ENCODE measurements around the gene RAB31. TPM values are rescaled to one million over a fixed set of nuclear protein-coding genes. Genes with fewer than 3 reads are reported as not detected.
A peak's percentile ranks its signal among the peaks of the same experiment; 100 is the strongest.

The RAB31 gene
- total RNA-seq, 2 donors from 2014 or later, result 0.36 to 0.99 TPM

DNA sequence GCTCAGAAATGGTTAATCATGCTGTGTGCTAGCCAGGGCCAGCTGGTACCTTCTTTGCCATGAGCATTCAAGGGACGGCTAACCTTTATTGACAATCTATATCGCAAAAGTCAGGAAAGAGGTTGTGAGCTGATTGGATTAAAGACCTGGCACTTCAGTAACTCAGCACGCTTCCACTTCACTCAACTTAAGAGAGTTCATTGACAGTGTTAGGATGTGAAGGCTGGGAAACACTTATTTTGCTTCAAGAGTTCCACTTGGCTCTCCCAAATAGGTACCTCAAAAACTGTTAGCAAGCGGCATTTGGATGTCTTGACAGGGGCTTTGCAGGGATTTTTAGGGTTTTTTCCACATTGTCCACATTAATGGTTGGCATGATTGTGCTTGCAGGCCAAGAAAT, 152.6 kb downstream of the RAB31 start:
- peaks cover 5 to 6% of the 10 kb centered on the region in 2 donors for H3K36me3 Mint-ChIP-seq
- H3K27ac Mint-ChIP-seq, result no peak overlapping the region
- no peak for ATAC-seq
- DNase-seq (ENCODE audit: low spot score in 2 of 2), result no peak
- peaks cover 4 to 6% of the 10 kb centered on the region in 2 donors for H3K9me3 Mint-ChIP-seq

- peaks cover 10 to 11% of the 10 kb centered on the region in 2 donors for H3K36me3 Mint-ChIP-seq
- peak in 1 of 2 donors; percentile 45 for ATAC-seq
- peaks cover 8 to 11% of the 10 kb centered on the region in 2 donors for H3K9me3 Mint-ChIP-seq
- DNase-seq (ENCODE audit: low spot score in 2 of 2), result no peak
- H3K27ac Mint-ChIP-seq, result no peak overlapping the region
Observed at GRCh38 chr18:9861157-9861556, 153.1 kb downstream of the RAB31 start.

GRCh38 chr18:9861933-9862332, 153.8 kb downstream of the RAB31 start:
- Mint-ChIP-seq H3K36me3 (peaks cover 13 to 14% of the 10 kb centered on the region in 2 donors), H3K27ac (no peak overlapping the region), H3K9me3 (peaks cover 10 to 14% of the 10 kb centered on the region in 2 donors)
- DNase-seq (ENCODE audit: low spot score in 2 of 2) (peak in 1 of 2 donors; percentile 6), ATAC-seq (peak; percentile 74 to 94)

DNA sequence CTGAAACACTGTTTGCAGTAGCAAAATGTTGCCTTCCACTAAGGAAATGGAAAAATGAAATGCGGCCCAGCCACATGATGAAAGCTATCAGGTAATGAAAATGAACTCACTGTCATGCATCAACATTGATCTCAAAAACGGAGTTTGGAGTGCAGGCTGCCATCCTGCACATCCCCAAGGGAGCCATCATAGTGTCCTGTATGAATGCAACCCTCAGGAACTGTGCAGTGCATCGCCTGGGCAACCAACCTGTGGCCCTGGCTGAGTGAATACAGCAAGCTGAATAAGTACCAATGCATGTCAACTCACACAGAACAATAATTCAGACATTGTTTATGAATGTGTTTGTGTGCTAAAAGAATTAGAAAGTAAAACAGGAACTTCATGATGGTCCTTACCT, 154.6 kb downstream of the RAB31 start:
- DNase-seq (ENCODE audit: low spot score in 2 of 2) (no peak), ATAC-seq (no peak)
- H3K9me3 Mint-ChIP-seq, result peaks cover 10 to 14% of the 10 kb centered on the region in 2 donors
- H3K27ac Mint-ChIP-seq, result peak overlapping the region in 1 of 2 donors; percentile 60
- peaks cover 13 to 14% of the 10 kb centered on the region in 2 donors for H3K36me3 Mint-ChIP-seq

GRCh38 chr18:9863282-9863681, 155.2 kb downstream of the RAB31 start:
- no peak for DNase-seq (ENCODE audit: low spot score in 2 of 2)
- peaks cover 10 to 14% of the 10 kb centered on the region in 2 donors for H3K9me3 Mint-ChIP-seq
- H3K36me3 Mint-ChIP-seq, result peaks cover 13 to 14% of the 10 kb centered on the region in 2 donors
- no peak for ATAC-seq
- no peak overlapping the region for H3K27ac Mint-ChIP-seq

GRCh38 chr18:9865764-9866490, 157.8 kb downstream of the RAB31 start:
- DNase-seq (ENCODE audit: low spot score in 2 of 2), result no peak
- Mint-ChIP-seq H3K36me3 (peaks cover 13 to 14% of the 10 kb centered on the region in 2 donors), H3K9me3 (peaks cover 10 to 14% of the 10 kb centered on the region in 2 donors), H3K27ac (no peak overlapping the region)
- no peak for ATAC-seq

GRCh38 chr18:9866627-9867026, 158.5 kb downstream of the RAB31 start:
- Mint-ChIP-seq H3K9me3 (peaks cover 10 to 14% of the 10 kb centered on the region in 2 donors), H3K27ac (no peak overlapping the region), H3K36me3 (peaks cover 13 to 14% of the 10 kb centered on the region in 2 donors)
- DNase-seq (ENCODE audit: low spot score in 2 of 2), result no peak
- ATAC-seq, result no peak

DNA sequence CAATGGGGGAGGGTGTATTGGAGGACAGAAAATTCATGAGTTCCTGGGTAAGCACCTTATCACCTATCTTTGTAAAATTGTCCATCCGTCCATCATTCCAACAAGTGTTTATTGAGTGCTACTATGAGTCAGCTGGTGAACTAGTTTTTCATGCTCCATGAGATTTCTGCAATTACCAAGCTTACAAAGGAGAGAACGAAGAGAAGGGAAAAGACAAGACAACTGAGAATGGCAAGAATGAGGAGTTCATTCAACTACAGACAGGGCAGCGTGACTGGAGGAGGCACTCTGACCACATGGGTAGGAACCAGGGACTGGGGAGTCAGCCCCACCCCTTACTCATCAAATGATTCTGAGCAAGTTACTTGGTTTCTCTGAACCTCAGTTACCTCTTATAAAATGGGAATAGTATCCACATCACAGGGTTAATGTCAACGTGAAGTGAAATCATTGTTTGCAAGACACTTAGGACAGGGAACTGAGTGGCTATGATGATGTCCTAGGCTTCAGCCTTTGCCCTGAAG, 159.0 kb downstream of the RAB31 start:
- ATAC-seq (no peak), DNase-seq (ENCODE audit: low spot score in 2 of 2) (no peak)
- H3K27ac Mint-ChIP-seq, result no peak overlapping the region
- H3K9me3 Mint-ChIP-seq, result peaks cover 10 to 14% of the 10 kb centered on the region in 2 donors
- peaks cover 13 to 14% of the 10 kb centered on the region in 2 donors for H3K36me3 Mint-ChIP-seq

- DNase-seq (ENCODE audit: low spot score in 2 of 2) (no peak), ATAC-seq (no peak)
- Mint-ChIP-seq H3K27ac (no peak overlapping the region), H3K9me3 (peaks cover 10 to 14% of the 10 kb centered on the region in 2 donors), H3K36me3 (peaks cover 13 to 14% of the 10 kb centered on the region in 2 donors)
Observed at GRCh38 chr18:9868857-9869714, 161.0 kb downstream of the RAB31 start.

- peaks cover 10 to 14% of the 10 kb centered on the region in 2 donors for H3K9me3 Mint-ChIP-seq
- ATAC-seq (peak in 1 of 2 donors; percentile 20), DNase-seq (ENCODE audit: low spot score in 2 of 2) (no peak)
- H3K27ac Mint-ChIP-seq, result no peak overlapping the region
- H3K36me3 Mint-ChIP-seq, result peaks cover 13 to 14% of the 10 kb centered on the region in 2 donors
Observed at GRCh38 chr18:9869715-9870430, 161.8 kb downstream of the RAB31 start.

- peaks cover 9% of the 10 kb centered on the region in 2 donors for H3K36me3 Mint-ChIP-seq
- no peak overlapping the region for H3K27ac Mint-ChIP-seq
- no peak for ATAC-seq
- H3K9me3 Mint-ChIP-seq, result peaks cover 8 to 9% of the 10 kb centered on the region in 2 donors
- DNase-seq (ENCODE audit: low spot score in 2 of 2), result no peak
Observed at GRCh38 chr18:9870431-9871008, 162.4 kb downstream of the RAB31 start.

DNA sequence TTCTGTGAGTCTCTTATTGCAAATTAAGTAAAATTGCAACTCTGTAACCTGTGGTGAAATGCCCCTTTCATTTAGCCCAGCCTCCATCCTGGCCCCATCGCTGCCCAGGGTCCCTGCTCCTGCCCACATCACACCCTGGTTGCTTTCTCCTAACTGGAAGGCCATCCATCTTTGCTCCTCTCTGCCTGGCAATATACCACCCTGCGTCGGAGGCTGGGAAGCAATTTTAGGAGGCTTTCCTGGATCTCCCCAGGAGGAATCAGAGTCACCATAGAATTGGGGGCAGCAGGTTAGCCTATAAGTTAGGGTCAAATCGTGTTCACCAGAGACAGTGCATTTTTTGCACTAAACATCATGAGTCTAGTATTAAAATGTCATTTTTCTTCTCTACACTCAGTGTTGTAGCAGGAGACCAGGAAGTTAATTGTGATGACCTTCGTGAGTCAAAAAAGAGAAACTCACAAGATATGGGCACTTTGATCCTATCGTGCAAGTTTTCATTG, 163.2 kb downstream of the RAB31 start:
- Mint-ChIP-seq H3K36me3 (peaks cover 2% of the 10 kb centered on the region in 2 donors), H3K9me3 (peaks cover under 1 to 2% of the 10 kb centered on the region in 2 donors), H3K27ac (no peak overlapping the region)
- ATAC-seq (no peak), DNase-seq (ENCODE audit: low spot score in 2 of 2) (no peak)

GRCh38 chr18:9872823-9873222, 164.7 kb downstream of the RAB31 start:
- ATAC-seq (no peak), DNase-seq (ENCODE audit: low spot score in 2 of 2) (no peak)
- Mint-ChIP-seq H3K9me3 (no peaks in the 10 kb centered on the region), H3K27ac (no peak overlapping the region), H3K36me3 (no peaks in the 10 kb centered on the region)

DNA sequence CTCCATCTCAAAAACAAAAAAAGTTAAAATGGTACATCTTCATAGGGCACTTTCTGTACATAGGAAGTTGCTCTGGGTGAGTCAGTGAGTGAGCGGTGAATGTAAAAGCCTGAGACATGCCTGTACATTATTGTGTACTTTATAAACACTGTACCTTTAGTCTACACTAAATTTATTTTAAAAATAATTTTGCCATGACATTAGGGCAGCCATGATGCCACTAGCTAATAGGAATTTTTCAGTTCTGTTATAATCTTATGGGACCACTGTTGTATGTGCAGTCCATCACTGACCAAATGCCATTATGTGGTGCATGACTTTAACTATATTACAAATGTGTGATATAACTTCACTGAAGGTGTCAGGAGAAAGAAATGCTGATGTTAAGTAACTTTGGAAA, 166.6 kb downstream of the RAB31 start:
- DNase-seq (ENCODE audit: low spot score in 2 of 2) (no peak), ATAC-seq (no peak)
- no peak overlapping the region for H3K27ac Mint-ChIP-seq
- H3K9me3 Mint-ChIP-seq, result no peaks in the 10 kb centered on the region
- H3K36me3 Mint-ChIP-seq, result no peaks in the 10 kb centered on the region

DNA sequence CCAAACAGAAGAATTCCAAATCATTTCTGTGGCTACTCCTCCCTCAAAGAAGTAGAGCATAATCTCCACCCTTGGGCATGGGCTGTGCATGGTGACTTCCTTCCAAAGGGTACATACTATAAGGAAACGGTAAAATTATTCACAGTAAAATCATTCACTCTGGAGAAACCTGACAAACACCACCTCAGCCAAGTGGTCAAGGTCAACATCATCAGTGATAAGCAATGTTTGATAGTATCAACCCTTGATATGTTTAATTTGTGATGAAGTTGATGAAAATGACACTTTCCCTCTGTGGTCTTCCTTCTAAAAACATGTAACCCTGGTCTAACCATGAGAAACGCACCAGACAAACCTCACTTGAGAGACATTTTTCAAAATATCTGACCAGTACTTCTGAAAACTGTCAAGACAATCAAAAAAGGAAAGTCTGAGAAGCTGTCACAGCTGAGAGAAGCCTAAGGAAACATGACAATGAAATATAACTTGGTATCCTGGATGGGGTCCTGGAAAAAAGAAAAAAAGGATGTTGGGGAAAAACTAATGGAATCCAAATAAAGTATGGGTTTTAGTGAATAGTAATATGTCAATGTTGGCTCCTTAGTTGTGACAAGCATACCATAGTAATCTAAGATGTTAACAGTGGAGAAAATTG, 168.2 kb downstream of the RAB31 start:
- H3K36me3 Mint-ChIP-seq, result no peaks in the 10 kb centered on the region

More for the DNA sequence above, 168.2 kb downstream of the RAB31 start:
- ATAC-seq (no peak), DNase-seq (ENCODE audit: low spot score in 2 of 2) (no peak)
- H3K27ac Mint-ChIP-seq, result peak overlapping the region in 1 of 2 donors; percentile 5
- no peaks in the 10 kb centered on the region for H3K9me3 Mint-ChIP-seq
